GM19324 (cell line): ENCODE results near the gene DAGLA.

ENCODE experiments used
- ATAC-seq: cut with Tn5 transposase; IDR thresholded peaks from one replicate; pipeline ENCODE4 v1.9.1; 2021; ENCODE audit warnings: mild to moderate bottlenecking, moderate library complexity; ENCODE audit not compliant: unreplicated experiment, low FRiP score

The DAGLA gene

DNA sequence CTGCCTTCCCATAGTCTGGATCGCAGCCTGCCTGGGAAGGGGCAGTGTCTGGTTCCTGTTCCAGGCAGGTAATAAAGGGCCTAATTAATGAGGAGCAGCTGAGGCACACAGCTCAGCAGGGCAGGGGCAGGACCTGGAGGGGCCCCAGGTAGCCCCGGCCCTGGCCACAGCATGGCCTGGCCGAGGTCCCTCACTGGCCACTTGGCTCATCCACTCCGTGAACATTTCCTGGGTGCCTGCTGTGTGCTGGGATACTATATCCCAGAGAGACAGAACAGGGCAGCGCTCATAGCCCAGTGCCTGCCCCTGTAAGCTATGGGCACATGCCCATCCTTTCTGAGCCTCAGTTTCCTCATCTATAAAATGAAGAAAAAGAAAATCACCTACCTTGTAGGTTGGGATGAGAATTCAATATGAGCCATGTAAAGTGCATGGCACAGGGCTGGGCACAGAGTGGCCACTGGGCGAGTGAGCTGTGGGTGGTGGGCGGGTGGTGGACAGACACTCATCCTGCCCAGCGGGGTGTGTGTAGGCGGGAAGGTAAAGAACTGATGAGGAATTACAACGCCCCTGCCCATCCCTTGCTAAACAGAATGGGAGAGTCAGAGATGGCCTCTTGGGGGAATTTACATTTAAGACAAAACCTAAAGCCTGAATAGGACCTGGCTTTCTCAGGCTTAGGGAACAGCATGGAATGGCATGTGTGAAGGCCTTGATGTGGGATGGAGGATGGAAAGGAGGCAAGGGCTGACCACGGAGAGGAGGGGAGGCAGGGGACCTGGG lies 81.4 kb downstream of the DAGLA start:
- ATAC-seq, result no peak

DNA sequence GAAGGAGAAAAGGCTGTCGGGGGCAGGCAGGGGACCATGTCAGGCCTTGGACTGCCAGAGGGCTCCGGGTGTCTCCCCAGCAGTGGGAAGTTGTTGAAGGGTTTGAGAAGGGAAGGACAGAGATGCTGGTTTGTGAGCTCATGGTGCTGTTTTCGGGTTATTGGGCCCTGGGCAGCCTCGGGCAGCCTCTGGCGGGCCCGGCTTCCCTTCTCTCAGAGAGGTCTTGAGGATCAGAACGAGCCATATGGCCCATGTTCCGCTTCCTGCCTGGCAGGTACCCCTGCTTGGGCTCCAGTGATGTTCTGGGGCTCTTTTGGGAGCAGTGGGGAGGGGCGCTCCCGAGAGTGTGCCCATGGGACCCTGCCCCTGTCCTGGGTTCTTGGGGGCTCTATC lies 82.0 kb downstream of the DAGLA start:
- no peak for ATAC-seq

DNA sequence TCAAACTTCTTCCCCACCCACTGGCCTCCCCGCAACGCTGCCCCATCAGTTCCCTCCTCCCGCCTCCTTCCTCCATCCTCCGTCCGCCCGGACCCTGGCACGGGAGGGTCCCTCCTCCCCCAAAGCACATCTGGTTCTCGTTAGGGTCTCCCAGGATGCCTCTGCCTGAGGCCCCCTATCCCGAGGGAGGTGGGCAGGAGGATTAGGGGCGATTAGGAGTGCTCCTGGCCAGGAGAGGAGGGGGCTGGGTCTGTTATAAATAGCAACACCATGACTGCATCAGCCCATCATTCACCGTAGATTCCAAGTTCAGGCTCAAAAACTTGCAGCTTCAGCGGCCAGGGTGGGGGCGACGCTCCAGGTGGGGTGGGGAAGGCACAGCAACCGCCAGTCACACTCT lies 82.6 kb downstream of the DAGLA start:
- no peak for ATAC-seq

DNA sequence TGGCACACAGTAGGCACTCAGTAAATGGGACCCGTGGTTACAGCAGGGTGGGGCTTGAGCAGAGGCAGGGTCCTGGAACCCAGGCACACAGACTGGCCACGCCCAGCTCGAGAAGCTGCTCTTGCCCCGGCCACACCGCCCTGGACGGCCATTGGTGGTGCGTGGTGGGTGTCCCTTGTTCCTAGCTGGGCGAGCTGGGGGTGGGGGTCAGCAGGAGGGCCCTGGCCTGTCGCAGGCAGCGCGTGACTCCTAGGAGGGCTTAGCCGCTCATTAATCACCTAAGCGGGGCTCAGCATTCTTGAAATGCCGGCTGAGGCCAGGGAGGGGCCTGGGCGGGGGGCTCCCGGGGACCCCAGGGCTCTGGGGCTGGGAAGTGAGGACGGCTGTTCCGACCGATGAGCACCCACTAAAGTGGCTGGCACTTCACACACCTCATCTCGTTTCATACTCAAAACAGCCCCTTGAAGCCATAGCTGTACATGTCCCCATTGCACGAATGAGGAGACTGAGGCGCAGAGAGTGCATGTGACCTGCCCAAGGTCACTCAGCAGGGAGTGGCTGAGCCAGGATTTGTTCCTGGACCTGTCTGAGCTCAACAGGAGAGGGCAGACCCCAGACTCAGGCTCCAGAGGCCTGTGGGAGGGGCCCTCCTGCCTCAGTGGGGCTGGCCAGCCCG lies 83.9 kb downstream of the DAGLA start:
- no peak for ATAC-seq

DNA sequence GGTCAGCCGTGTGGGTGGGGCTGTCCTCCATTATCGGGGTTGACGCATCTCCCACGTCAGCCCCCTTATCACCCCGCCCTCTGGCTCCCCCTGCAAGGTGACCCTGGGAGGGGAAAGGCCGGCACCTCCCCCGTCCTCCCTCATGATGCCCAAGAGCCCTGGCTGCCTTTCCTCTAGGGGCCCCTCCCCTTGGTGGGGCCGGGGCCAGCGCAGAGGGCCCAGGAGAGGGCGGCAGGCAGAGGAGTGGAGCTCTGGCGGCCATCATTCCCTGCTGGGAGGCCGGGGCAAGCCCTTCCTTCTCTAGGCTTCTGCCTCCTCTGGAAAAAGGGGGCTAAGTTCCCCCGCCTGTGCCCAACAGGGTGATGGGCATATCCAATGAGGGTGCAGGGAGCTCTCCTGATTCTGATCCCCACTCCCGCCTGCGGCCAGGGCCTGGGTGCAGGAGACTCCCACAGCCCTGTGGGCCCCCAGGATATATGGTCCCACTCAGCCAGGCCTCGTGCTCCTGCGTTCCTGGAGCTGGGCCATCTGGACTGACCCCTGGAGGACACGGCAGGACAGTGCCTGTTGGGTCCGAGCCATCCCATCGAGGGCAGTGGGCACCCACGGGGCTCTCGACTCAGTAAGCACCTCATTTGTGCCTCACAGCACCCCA lies 84.5 kb downstream of the DAGLA start:
- ATAC-seq, result no peak

DNA sequence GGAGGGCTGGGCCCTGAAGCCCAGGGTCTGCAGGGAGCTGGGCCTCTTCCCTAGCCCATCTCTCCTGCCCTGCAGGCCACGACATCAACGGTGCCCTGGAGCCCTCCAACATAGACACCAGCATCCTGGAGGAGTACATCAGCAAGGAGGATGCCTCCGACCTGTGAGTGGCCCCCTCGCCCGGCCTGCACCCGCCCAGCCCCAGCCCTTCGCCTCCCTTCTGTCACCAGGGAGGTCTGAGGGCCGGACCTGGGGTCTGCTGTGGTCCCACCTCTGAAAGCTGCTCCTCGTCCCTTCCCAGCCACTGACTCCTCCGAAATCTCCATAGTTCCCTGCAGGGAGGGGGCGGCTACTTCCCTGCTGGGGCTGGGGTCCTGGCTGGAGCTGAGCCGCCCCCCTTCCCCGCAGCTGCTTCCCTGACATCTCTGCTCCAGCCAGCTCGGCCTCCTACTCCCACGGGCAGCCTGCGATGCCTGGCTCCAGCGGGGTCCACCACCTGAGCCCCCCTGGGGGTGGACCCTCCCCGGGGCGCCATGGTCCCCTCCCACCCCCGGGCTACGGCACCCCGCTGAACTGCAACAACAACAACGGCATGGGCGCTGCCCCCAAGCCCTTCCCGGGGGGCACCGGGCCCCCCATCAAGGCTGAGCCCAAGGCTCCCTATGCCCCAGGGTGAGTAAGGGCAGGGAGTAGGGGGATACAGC lies 85.5 kb downstream of the DAGLA start:
- ATAC-seq, result no peak

DNA sequence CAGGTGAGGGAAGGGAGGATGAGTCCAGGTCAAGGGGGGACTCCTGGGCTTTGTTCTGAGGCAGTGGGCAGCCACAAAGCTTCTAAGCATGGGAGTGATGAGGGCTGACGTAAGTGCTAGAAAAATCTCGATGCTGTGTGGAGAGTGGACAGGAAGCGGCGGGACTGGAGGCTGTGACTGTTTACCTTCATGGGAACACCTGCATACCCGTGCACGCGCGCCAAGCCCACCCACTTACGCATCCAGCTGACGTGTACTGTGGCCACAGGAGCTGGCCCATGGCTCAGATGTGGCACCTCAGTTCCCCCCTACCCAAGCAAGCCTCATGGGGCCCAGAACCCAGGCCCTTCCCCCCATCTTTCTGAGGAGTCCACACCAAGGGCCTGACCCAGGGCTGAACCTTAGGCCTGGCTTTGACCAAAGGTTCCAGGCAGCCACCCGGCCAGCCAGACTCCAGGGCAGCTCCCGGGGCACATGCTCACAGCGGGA lies 86.2 kb downstream of the DAGLA start:
- ATAC-seq, result no peak

DNA sequence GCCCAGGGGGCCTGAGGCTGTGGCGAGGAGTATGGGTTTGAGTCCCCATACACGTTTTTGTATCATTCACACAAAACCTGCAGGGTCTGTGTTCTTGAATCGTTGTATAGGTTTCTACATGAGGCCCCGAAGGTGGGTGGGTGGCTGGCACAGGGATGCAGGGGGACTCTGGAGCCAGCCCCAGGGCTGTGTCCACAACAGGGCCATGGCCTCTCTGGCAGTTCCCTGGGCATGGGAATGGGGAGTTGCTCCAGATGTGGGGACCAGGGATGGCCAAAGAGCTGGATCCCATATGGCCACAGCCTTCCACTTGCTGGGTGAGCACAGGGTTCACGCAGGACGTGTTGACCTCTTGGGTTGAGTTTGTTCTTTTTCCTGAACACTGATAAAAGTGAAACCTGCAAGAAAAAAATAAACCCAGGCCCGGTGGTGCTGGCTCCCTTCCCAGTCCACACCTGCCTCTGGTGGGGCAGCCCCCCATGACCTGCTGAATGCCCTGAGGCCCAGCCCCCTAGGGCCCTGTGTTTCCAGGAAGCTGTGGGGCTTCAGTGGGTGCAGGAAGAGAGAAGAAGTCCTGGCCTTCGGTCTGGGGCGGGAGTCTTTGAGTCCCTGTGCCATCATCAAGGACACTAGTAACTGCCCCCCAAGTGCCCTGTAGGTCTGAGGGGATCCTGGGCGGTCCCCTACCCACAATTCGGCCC lies 88.3 kb downstream of the DAGLA start:
- no peak for ATAC-seq

DNA sequence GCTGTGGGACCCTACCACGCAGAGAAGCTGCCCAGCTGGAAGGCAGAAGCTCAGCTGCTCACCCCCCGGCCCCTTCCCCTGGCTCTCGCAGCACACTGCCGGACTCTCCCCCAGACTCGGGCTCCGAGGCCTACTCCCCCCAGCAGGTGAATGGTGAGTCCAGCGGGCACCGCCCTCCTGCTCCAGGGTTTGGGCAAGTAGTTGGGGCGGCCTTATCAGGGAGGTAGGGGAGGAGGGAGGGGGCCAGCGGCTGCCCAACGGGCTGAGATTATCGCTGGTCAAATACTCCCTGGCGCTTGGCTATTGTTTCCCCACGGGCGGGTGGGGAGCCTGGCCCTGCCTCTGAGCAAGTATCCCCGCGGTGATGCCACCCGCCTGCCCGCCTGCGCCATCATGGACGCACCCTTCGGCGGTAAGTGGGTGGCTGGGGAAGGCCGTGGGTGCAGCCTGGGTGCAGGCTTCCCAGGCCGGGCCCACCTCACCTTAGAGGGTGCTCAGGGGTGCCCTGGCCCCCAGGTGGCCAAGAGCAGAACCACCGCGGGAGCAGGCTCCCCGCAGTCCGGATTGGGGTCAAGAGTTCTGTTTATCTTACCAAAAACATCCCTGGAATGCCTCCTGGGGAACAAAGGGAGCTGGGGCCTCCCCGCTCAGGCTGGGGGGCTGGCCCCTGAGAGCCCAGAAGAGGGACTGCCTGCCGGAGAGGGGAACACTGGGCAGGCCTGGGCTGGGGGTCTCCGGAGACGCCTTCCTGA lies 89.2 kb downstream of the DAGLA start:
- no peak for ATAC-seq

DNA sequence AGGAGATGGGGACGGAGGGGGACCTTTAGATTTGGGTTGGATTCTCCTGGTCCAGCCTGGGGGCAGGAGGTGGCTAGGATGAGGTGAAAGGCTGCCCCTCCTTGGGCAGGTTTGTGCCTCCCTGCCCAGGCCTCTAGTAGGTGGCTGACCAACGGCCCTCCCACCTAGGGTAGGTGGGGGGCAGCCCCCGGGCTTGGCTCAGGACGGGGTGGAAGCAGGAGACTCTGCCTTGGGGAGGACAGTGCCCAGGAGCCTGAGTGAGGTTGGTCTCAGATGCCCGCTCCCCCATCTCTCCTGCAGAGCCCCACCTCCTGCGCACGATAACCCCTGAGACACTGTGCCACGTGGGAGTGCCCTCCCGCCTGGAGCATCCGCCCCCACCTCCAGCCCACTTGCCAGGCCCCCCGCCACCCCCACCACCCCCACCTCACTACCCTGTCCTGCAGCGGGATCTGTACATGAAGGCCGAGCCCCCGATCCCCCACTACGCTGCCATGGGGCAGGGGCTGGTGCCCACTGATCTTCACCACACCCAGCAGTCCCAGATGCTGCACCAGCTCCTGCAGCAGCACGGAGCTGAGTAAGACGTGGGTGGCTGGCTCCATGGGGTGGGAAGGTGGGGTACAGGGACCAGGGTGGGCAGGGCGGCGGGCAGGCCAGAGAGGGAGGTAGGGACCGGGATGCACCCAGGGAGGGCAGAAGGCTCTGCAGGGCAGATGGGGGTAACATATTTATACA lies 89.9 kb downstream of the DAGLA start:
- no peak for ATAC-seq

DNA sequence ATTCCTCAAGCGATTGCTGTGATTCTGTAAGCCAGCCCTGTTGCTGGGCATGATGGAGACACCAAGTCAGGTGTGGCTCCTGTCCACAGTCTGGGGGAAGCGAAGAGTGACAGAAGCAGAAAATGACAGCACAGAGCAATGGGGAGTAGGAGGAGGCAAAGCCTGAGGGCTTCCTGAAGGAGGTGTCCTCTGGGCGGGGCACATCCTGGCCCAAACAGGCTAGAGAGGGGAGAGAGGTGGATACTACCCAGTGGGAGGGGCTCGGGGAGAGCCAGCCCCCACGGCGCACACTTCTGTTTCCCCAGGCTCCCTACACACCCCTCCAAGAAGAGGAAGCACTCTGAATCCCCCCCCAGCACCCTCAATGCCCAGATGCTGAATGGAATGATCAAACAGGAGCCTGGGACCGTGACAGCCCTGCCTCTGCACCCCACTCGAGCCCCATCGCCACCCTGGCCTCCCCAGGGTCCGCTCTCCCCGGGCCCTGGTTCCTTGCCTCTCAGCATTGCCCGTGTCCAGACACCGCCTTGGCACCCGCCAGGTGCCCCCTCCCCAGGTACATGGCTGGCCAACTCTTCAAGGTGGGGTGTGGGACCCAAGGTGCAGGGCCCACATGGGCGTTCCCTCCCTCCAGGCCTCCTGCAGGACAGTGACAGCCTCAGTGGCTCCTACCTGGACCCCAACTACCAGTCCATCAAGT lies 91.2 kb downstream of the DAGLA start:
- no peak for ATAC-seq

DNA sequence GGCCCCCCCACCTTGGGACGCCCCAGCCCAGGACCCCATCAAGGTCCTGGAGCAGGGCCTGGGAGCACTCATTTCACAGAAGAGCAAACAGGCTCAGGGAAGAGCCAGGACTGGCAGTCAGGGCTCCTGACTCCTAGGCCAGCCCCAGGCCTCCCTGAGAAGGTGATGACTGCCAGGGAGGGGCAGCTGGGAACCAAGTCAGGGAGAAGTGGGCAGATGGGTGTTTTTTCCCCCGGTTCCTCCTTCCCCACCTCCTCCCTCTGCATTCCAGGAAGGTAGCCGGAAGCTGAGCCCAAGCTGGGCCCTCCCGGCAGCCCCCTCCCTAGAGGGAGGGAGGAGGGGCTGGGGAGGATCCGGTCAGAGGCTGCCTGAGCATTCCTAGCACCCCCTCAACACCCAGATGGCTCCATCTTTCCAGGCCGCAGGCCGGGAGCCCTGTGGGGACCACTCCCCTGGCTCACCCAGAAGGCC lies 91.8 kb downstream of the DAGLA start:
- ATAC-seq, result no peak

DNA sequence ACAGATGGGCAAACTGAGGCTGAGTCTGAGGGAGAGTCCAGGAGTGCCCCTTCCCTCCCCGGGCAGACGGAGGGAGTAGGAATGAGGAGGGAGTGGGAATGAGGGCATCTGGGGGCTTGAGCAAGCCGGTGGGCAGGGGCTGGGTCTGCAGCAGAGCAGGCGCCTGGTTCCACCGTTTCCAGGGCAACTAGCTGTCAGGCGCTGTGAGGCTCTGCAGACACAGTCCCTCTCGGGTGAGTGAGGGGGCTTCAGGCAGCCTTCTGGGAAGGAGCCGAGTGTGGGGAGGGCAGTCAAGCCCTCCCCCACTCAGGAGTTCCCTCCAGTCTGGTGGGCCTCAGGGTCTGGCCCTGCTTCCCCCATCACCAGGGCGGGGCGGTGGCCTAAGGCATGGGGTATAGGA lies 93.2 kb downstream of the DAGLA start:
- ATAC-seq, result no peak

DNA sequence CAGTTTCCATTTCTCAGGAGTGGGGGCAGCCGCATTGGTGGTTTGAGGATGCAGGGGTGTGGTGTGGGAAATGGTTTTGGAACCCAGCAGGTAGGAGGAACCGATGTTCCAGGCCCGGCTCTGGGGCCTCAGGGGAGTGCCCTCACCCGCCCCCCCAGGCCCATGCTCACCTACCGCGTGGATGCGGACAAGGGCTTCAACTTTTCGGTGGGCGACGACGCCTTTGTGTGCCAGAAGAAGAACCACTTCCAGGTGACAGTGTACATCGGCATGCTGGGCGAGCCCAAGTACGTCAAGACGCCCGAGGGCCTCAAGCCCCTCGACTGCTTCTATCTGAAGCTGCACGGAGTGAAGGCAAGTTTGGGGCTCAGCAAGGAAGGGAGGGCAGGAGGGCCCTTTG lies 93.6 kb downstream of the DAGLA start:
- no peak for ATAC-seq

DNA sequence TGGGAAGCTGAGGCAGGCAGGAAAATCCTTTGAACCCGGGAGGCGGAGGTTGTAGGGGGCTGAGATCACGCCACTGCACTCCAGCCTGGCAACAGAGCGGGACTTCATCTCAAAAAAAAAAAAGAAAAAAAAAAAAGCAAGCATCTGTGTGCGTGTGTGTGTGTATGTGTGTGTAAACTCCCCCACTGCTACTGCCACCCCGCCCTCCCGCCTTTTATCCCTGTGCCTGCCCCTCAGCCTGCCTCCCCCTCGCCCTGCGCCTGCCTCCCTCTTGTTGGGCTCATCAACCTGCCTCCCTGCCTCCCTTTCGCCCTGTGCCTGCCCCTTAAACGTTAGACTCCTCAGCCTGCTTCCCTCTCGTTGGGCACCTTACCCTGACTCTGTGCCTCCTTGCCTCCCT lies 94.2 kb downstream of the DAGLA start:
- no peak for ATAC-seq

DNA sequence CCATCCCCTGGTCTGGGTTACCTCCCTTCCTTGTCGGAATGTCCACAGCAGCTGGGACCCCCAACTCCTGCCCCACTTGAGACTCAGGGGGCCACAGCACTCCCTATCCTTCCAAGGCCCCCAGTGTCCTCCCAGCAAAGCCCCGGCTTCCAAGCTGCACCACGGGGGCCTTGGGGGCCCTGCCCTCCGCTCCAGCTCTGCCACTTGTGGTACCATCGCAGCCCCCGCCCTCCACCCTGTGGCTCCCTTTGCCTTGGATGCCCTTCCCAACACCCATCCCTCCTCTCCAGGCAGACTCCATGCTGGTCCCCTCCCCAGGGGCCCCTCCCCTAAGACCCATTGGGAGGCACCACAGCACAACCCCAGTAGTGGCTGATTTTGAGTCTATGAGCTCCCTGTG lies 94.9 kb downstream of the DAGLA start:
- ATAC-seq, result no peak

DNA sequence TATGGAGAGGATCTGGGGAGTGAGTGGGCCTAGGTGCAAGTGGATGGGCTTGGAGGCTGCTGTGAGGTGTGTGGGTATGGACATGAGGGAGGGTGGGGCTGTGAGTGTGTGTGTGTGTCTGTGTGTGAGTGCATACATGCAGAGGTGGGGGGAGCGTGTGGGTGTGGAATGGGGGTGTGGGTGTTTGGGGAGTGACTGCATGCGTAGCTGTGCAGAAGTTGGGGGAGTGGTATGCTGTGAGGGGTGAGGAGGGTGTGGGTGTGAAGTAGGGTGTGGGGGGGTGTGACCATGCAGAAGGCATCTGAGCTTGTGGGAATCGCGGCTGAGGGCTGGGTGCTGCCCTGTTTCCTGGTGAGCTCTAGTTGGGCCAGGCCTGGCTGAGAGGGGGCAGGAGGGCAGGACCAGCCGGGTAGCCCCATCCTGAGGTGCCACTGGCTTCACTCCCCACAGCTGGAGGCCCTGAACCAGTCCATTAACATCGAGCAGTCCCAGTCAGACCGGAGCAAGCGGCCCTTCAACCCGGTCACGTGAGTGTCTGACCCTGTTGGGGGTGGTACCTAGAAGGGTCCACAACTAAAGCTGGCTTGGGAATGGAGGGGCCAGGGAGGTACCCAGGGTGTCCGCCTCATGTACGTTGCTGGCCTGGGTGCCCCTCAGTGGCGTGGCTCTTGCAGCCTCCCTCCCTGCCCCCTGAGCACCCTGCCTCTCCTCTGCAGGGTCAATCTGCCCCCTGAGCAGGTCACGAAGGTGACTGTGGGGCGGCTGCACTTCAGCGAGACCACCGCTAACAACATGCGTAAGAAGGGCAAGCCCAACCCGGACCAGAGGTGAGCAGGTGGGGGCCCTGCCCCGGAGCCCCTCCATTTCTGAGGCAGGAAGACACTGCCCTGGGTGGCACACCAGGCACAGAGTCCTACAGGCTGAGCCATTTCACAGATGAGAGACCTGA lies 95.7 kb downstream of the DAGLA start:
- no peak for ATAC-seq
